ENCODE results near the gene SAA2. TPM values are rescaled to one million over a fixed set of nuclear protein-coding genes. Genes with fewer than 3 reads are reported as not detected.
"Not testable (repeated sequence)": the region's sequence is repeated elsewhere in the genome, so short reads cannot be mapped to it uniquely, and the experiment has no call there.

SAA2 gene
- total RNA-seq, 4 donors from 2014 or later = 6.6 TPM; not detected in 3

DNA sequence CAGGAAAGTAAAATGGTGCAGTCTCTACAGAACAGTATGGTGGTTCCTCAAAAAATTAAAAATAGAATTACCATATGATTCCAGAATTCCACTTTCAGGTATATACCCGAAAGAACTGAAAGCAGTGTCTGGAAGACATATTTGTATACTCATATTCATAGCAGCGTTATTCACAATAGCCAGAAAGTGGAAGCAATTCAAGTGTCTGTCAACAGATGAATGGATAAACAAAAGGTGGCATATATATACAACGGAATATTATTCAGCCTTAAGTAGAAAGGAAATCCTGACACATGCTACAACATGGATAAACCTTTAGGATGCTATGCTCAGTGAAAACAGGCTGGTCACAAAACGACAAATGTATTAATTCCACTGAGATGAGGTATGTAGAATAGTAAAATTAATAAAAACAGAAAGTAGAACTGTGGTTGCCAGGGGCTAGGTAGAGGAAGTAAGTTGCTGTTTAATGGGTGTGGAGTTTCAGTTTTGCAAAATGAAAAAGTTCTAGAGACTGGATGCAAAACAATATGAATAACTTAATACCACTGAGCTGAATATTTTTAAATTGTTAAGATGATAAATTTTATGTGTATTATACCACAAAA lies 32.1 kb upstream of the SAA2 start:
- H3K4me3 ChIP-seq (replicated peaks in 1 of 3) = no peak overlapping the region
- H3K9me3 ChIP-seq = no peaks in the 10 kb centered on the region
- TF ChIP-seq, protein P1, sequence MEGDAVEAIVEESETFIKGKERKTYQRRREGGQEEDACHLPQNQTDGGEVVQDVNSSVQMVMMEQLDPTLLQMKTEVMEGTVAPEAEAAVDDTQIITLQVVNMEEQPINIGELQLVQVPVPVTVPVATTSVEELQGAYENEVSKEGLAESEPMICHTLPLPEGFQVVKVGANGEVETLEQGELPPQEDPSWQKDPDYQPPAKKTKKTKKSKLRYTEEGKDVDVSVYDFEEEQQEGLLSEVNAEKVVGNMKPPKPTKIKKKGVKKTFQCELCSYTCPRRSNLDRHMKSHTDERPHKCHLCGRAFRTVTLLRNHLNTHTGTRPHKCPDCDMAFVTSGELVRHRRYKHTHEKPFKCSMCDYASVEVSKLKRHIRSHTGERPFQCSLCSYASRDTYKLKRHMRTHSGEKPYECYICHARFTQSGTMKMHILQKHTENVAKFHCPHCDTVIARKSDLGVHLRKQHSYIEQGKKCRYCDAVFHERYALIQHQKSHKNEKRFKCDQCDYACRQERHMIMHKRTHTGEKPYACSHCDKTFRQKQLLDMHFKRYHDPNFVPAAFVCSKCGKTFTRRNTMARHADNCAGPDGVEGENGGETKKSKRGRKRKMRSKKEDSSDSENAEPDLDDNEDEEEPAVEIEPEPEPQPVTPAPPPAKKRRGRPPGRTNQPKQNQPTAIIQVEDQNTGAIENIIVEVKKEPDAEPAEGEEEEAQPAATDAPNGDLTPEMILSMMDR (IDR thresholded peaks at IDR 0.05) = no peak
- TF ChIP-seq POLR2A (IDR thresholded peaks at IDR 0.05) = no peak
- H3K27ac ChIP-seq = no peak overlapping the region
- no peaks in the 10 kb centered on the region for H3K4me1 ChIP-seq
- intact Hi-C loops (cut with DNase I) = no loop called here
- no peaks in the 10 kb centered on the region for H3K27me3 ChIP-seq
- 80 to 88% methylated on average over 4 of the region's 4 CpGs for WGBS, 2 donors
- DNase-seq = no peak
- peaks cover 20 to 32% of the 10 kb centered on the region in 2 donors for H3K36me3 ChIP-seq

DNA sequence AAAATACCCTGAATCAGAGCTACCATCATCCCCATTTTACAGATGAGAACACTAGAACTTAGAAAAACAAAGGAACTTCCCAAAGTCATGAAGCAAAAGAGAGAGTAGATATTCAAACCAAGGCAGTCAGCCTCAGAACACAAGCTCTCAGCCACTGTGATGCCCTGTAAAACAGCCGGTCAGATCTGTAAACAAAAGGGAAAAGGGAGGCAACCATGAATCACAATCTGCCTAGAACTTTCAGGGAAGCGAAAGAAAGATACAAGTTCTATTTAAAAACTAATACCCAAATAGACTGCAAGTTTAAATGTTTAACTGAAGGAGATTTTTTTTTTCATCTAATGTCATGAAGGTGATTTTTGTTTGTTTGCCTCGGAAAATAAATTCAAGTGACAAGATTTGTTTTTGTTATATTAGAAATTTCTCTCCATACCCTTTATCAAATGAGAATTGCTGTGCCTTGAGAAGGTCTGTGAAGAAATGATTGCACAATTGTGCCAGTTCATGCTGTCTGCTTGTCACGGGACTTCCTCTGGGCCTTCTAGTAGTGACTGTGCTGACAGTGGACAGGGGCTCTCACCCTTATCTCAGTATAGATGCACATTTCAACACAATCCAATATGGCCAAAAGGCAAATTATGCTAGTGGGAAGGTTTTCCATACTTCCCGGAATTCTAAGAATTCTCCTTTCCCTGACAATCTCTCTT lies 29.2 kb upstream of the SAA2 start:
- intact Hi-C loops (cut with DNase I) = no loop called here
- Histone ChIP-seq H3K4me1 (no peaks in the 10 kb centered on the region), H3K36me3 (peaks cover 15 to 20% of the 10 kb centered on the region in 2 donors), H3K27me3 (no peaks in the 10 kb centered on the region), H3K27ac (no peak overlapping the region), H3K9me3 (no peaks in the 10 kb centered on the region), H3K4me3 (replicated peaks in 1 of 3) (no peak overlapping the region)
- WGBS, 2 donors = 91% methylated on average over 5 of the region's 5 CpGs
- TF ChIP-seq, protein P1 (IDR thresholded peaks at IDR 0.05) = no peak
- TF ChIP-seq POLR2A (IDR thresholded peaks at IDR 0.05) = no peak
- DNase-seq = no peak

DNA sequence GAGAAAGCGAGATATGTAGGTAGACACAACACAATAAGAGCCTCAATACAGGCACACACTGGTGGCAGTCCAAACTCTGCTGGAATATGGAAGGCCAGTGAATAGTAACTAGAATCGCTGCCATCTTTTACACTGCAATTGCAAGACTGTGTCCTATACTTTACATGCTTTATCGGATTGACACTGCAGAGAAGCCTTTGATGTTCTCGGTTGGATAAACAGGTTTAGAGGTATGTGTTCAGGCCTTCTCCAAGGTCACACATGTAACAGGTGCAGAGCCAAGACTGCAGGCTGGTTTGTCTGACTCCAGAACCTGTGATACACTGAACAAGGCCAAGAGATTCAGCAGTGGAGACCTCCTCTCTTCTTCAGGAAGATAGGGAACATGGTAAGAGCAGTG lies 22.7 kb upstream of the SAA2 start:
- DNase-seq = no peak
- Histone ChIP-seq H3K27ac (no peak overlapping the region), H3K9me3 (no peaks in the 10 kb centered on the region), H3K36me3 (no peaks in the 10 kb centered on the region), H3K4me3 (replicated peaks in 1 of 3) (no peak overlapping the region), H3K27me3 (no peaks in the 10 kb centered on the region), H3K4me1 (no peaks in the 10 kb centered on the region)
- TF ChIP-seq, protein P1 (IDR thresholded peaks at IDR 0.05) = no peak
- TF ChIP-seq POLR2A (IDR thresholded peaks at IDR 0.05) = no peak
- 73 to 79% methylated on average over 4 of the region's 4 CpGs for WGBS, 2 donors
- intact Hi-C loops (cut with DNase I) = no loop called here

DNA sequence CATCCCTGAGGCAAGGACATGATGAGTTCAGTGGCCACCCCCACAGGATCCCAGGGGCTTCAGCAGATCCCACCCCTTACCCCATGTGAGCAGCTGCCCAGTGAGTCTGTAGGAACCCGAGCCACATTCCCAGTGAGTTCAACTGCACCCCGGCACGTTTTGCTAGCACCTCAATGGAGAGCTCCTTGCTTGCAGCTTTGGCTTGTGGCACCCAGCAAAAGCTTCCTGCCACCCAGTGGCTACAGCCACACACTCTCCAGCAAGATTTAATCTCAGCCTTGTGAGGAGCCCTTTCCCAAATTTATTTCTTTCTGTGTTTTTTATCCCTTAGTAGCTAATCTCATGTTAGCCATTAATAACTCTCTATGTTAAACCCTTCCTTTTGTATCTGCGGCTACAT lies 21.6 kb upstream of the SAA2 start:
- no peaks in the 10 kb centered on the region for H3K36me3 ChIP-seq
- no peak overlapping the region for H3K4me3 ChIP-seq (replicated peaks in 1 of 3)
- H3K4me1 ChIP-seq = no peaks in the 10 kb centered on the region
- H3K27ac ChIP-seq = no peak overlapping the region
- H3K9me3 ChIP-seq = no peaks in the 10 kb centered on the region
- 61 to 78% methylated on average over 4 of the region's 4 CpGs for WGBS, 2 donors
- intact Hi-C loops (cut with DNase I) = no loop called here
- TF ChIP-seq, protein P1 (IDR thresholded peaks at IDR 0.05) = no peak
- no peak for TF ChIP-seq POLR2A (IDR thresholded peaks at IDR 0.05)
- no peak for DNase-seq
- no peaks in the 10 kb centered on the region for H3K27me3 ChIP-seq

DNA sequence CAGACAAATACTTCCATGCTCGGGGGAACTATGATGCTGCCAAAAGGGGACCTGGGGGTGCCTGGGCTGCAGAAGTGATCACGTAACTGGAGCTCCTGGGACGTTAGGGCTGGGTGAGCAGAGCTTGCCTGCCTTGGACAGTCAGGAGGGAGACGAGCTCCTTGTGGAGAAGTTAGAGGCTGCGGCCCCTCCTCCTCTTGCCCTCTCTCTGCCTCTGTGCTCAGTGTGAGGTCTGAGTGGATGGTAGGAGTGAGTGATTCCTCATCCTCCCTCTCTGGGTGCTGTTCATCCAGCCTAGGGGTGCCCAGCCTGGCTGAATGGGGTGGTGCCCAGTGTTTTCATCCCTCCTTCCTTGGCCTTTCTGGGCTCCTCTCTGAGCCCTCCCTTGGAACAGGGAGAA lies 20.8 kb upstream of the SAA2 start:
- H3K4me3 ChIP-seq (replicated peaks in 1 of 3); H3K36me3 ChIP-seq; intact Hi-C loops (cut with DNase I); H3K27ac ChIP-seq; H3K9me3 ChIP-seq; H3K27me3 ChIP-seq; DNase-seq; H3K4me1 ChIP-seq: not testable (repeated sequence)
- 50 to 100% methylated on average over 1 to 2 of the region's 5 CpGs for WGBS, 2 donors

DNA sequence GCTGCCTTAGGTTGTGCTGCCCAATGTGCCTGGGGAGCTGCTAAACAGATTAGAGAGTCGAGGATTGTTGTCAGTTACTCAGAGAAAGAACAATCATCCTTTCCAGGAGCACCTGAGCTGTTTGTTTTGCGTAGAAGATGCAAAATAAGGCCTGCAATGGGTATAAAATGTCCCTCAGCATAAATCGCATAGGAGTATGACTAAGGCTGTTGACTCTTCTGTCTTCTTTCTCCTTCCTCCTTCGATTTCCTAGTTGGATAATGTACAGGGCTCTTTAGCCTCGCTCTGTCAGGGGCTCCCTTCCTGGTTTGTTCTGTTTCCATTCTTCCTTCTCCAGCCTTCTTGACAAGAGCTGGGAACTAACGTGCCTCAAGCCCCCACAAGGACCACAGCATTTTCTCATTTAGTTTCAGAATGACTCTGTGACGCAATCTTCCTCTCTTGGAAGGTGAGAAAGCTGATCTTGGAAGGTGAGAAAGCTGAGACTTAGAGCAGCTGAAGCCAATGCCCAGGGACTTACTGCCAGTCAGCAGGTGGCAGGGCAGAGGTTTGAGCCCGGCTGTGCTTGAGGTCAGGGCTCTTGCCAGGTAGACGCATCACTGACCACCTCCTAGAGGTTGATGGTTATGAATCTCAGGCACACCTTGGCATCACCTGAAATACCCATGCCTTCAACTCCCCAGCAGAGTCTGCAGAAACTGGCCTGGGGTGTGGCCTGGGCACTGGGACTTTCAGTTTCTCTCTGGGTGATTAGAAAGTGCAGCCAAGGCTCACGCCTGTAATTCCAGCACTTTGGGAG lies 19.1 kb upstream of the SAA2 start:
- intact Hi-C loops (cut with DNase I); H3K4me1 ChIP-seq; DNase-seq; H3K36me3 ChIP-seq; H3K4me3 ChIP-seq (replicated peaks in 1 of 3); H3K27me3 ChIP-seq; H3K27ac ChIP-seq; H3K9me3 ChIP-seq: not testable (repeated sequence)
- WGBS, 2 donors = 58 to 83% methylated on average over 1 to 9 of the region's 10 CpGs

All from thyroid gland (tissue), 4 donors.